ENCODE results near the gene B3GAT3. TPM values are rescaled to one million over a fixed set of nuclear protein-coding genes. Genes with fewer than 3 reads are reported as not detected.
A peak's percentile ranks its signal among the peaks of the same experiment; 100 is the strongest.

B3GAT3 gene
- total RNA-seq, 4 donors from 2014 or later, result 28.0 to 47.4 (median 40.8) TPM

- peaks cover 0 to 6% (median 0%) of the 10 kb centered on the region in 4 donors for H3K36me3 ChIP-seq
- in situ Hi-C loops (cut with MboI; ENCODE audit: low pct_ligation_motif_present in 1 of 4, low pct_unique_long_range_greater_than_20kb in 1 of 4, low sequenced_read_pairs in 3 of 4), result no loop called here
- no peak for DNase-seq
- peaks cover 21 to 61% (median 48%) of the 10 kb centered on the region in 4 donors for H3K4me1 ChIP-seq
- no peaks in the 10 kb centered on the region for H3K27me3 ChIP-seq
- intact Hi-C loops (cut with DNase I; ENCODE audit: low total_unique reads), result no loop called here
- peak overlapping the region; percentile 93 to 97 (median 94) for H3K27ac ChIP-seq
- peak overlapping the region; percentile 55 to 77 (median 68) for H3K4me3 ChIP-seq
- H3K9me3 ChIP-seq, result no peaks in the 10 kb centered on the region
- 29% methylated on average over 15 of the region's 16 CpGs; no CpG with 5 or more reads in 1 of the 2 donors for WGBS, 2 donors (ENCODE audit: low coverage in 1 of 2)
- TF ChIP-seq CTCF (IDR thresholded peaks at IDR 0.05) (no peak), POLR2A (IDR thresholded peaks at IDR 0.05) (no peak), POLR2AphosphoS5 (IDR thresholded peaks at IDR 0.05) (no peak), EP300 (IDR thresholded peaks at IDR 0.05; ENCODE audit: low read depth) (no peak)
These were observed 44.6 kb upstream of the B3GAT3 start for GRCh38 chr11:62666259-62666926.

- Histone ChIP-seq H3K27ac (peak overlapping the region; percentile 93 to 97 (median 94)), H3K36me3 (peaks cover 0 to 6% (median 0%) of the 10 kb centered on the region in 4 donors), H3K27me3 (no peaks in the 10 kb centered on the region), H3K4me1 (peaks cover 18 to 56% (median 43%) of the 10 kb centered on the region in 4 donors), H3K4me3 (peak overlapping the region; percentile 55 to 77 (median 68)), H3K9me3 (no peaks in the 10 kb centered on the region)
- intact Hi-C loops (cut with DNase I; ENCODE audit: low total_unique reads) (no loop called here), in situ Hi-C loops (cut with MboI; ENCODE audit: low pct_ligation_motif_present in 1 of 4, low pct_unique_long_range_greater_than_20kb in 1 of 4, low sequenced_read_pairs in 3 of 4) (no loop called here)
- DNase-seq, result peak; percentile 54
- TF ChIP-seq EP300 (IDR thresholded peaks at IDR 0.05; ENCODE audit: low read depth) (no peak), POLR2AphosphoS5 (IDR thresholded peaks at IDR 0.05) (no peak)
- 2% methylated on average over 39 of the region's 39 CpGs; no CpG with 5 or more reads in 1 of the 2 donors for WGBS, 2 donors (ENCODE audit: low coverage in 1 of 2)
These were observed 43.9 kb upstream of the B3GAT3 start for GRCh38 chr11:62665599-62666258.

DNA sequence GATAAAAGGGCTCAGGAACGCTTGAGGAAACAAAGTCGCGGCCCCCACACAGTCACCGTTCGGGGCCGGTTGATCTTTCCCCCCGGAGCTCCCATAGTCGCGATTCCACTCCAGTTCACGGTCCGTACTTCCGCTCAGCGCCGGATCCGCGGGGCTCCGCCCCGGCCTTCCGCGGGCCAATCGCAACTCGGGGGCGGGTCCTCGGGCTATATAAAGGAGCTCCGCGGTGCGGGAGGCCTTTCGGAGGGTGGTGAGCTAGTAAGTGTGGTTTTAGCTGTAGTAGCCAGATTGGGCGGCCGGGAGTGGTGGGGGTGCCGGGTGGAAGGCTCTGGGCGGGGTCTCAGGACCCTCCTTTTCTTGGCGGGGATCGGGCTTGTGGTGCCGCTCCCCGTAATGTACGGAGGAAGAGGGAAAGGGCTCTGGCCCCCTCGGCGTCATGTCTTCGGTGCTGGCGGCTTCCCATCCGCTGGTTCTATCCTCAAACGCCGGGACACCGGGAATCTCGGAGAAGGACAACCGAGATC, 43.4 kb upstream of the B3GAT3 start, which contains the start of the genes C11orf98 and CSKMT:
TSS of gene C11orf98 (minus strand) at position 136 of the 524 bp plus-strand sequence. CDS start at position 95, 41 bp downstream.
TSS of gene CSKMT (plus strand) at position 238 of the 524 bp plus-strand sequence. CDS start 568 bp downstream, outside the sequence.
- Histone ChIP-seq H3K36me3 (peaks cover 0 to 6% (median 0%) of the 10 kb centered on the region in 4 donors), H3K4me3 (peak within 1 kb of the TSS; percentile 55 to 77 (median 72)), H3K27ac (peak within 1 kb of the TSS; percentile 93 to 97 (median 94)), H3K4me1 (peaks cover 18 to 50% (median 37%) of the 10 kb centered on the region in 4 donors), H3K9me3 (no peaks in the 10 kb centered on the region), H3K27me3 (no peaks in the 10 kb centered on the region)
- peak; percentile 97 for DNase-seq
- no peak for TF ChIP-seq CTCF (IDR thresholded peaks at IDR 0.05)
- TF ChIP-seq POLR2AphosphoS5 (IDR thresholded peaks at IDR 0.05), result peak; percentile 98 to 100 (median 100)
- no peak for TF ChIP-seq EP300 (IDR thresholded peaks at IDR 0.05; ENCODE audit: low read depth)
- TF ChIP-seq POLR2A (IDR thresholded peaks at IDR 0.05), result peak; percentile 99
- in situ Hi-C loops (cut with MboI; ENCODE audit: low pct_ligation_motif_present in 1 of 4, low pct_unique_long_range_greater_than_20kb in 1 of 4, low sequenced_read_pairs in 3 of 4), result no loop called here
- intact Hi-C loops (cut with DNase I; ENCODE audit: low total_unique reads), result no loop called here
- WGBS, 2 donors (ENCODE audit: low coverage in 1 of 2), result 0% methylated on average over 44 of the region's 47 CpGs; no CpG with 5 or more reads in 1 of the 2 donors

DNA sequence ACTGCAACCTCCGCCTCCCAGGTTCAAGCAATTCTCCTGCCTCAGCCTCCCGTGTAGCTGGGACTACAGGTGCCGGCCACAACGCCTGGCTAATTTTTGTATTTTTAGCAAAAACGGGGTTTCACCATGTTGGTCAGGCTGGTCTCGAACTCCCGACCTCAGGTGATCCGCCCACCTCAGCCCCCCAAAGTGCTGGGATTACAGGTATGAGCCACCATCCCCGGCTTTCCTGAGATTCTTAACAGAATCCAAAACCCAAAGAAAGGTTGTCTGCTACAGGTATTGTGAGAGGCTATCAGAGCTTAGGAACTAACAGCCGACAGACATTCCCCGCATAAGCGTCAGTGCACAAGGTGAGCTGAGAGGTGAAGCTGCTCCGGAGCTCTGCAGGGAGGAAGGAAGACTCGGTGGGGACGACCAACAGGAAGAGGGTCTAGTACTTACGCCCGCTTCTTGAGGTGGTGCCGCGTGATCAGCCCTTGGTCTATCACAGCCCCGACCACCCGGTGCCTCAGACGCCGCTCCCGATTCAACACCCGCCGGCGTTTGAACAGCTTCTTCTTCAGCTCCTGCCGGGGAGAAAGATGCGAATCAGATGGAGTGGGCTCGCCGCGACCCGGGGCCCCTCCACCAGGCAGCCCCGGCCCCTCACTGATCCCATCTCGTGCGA, 42.8 kb upstream of the B3GAT3 start:
- peak overlapping the region; percentile 55 to 77 (median 72) for H3K4me3 ChIP-seq
- no peaks in the 10 kb centered on the region for H3K27me3 ChIP-seq
- H3K27ac ChIP-seq, result peak overlapping the region; percentile 93 to 97 (median 94)
- in situ Hi-C loops (cut with MboI; ENCODE audit: low pct_ligation_motif_present in 1 of 4, low pct_unique_long_range_greater_than_20kb in 1 of 4, low sequenced_read_pairs in 3 of 4) (no loop called here), intact Hi-C loops (cut with DNase I; ENCODE audit: low total_unique reads) (no loop called here)
- 1% methylated on average over 30 of the region's 36 CpGs; no CpG with 5 or more reads in 1 of the 2 donors for WGBS, 2 donors (ENCODE audit: low coverage in 1 of 2)
- no peaks in the 10 kb centered on the region for H3K9me3 ChIP-seq
- TF ChIP-seq CTCF (IDR thresholded peaks at IDR 0.05), result no peak
- TF ChIP-seq POLR2AphosphoS5 (IDR thresholded peaks at IDR 0.05), result no peak
- TF ChIP-seq POLR2A (IDR thresholded peaks at IDR 0.05), result no peak
- TF ChIP-seq EP300 (IDR thresholded peaks at IDR 0.05; ENCODE audit: low read depth), result no peak
- peaks cover 18 to 44% (median 33%) of the 10 kb centered on the region in 4 donors for H3K4me1 ChIP-seq
- peak; percentile 74 for DNase-seq
- peaks cover 0 to 6% (median 0%) of the 10 kb centered on the region in 4 donors for H3K36me3 ChIP-seq
